T-cell (primary cell): ENCODE results near the gene ADAM10. TPM values are rescaled to one million over a fixed set of nuclear protein-coding genes. Genes with fewer than 3 reads are reported as not detected.
A peak's percentile ranks its signal among the peaks of the same experiment; 100 is the strongest.
"Not testable (repeated sequence)": the region's sequence is repeated elsewhere in the genome, so short reads cannot be mapped to it uniquely, and the experiment has no call there.

Experiments
- ATAC-seq, 4 experiments: fragments of 200-7000 bp in 3 of 4; fragments of 150-1000 bp in 1 of 4; cut with Tn5 transposase; replicated peaks in 1 of 4; 1 replicate in 3 of 4; 2 replicates in 1 of 4; pipeline ENCODE4 v1.10.0; 2021; ENCODE audit warnings: moderate library complexity in 3 of 4, mild to moderate bottlenecking in 2 of 4, moderate number of reproducible peaks in 1 of 4
- CTCF ChIA-PET, 2 donors: fragments of 300-600 bp; sonication (Branson Sonifier 250); formaldehyde crosslinking; loops; one replicate each; lab custom pipeline; 2022; ENCODE audit warnings: antibody characterized with exemption in 2 of 2; lab: Charles Lee
- POLR2A ChIA-PET, 2 donors: fragments of 300-600 bp; sonication (Branson Sonifier 250); formaldehyde crosslinking; loops; one replicate each; lab custom pipeline; 2022; ENCODE audit warnings: antibody characterized with exemption in 2 of 2; lab: Charles Lee
- DNase-seq, 35 experiments: peaks; one replicate each; pipeline versions ENCODE4 v3.0.0 to v3.0.0-alpha.2; 2013 to 2023
- H3K27ac ChIP-seq: one replicate; pipeline ENCODE4 v1.5.1; 2013; ENCODE audit warnings: low read length
- H3K27me3 ChIP-seq, 2 experiments: replicated peaks in 1 of 2; 1 replicate in 1 of 2; 2 replicates in 1 of 2; pipeline versions ENCODE4 v1.6.1 to v1.7.0; 2013; ENCODE audit warnings: low read length in 1 of 2, mixed read lengths in 1 of 2; ENCODE audit not compliant: control insufficient read depth in 2 of 2, insufficient read depth in 2 of 2; ENCODE audit errors: extremely low read depth in 1 of 2
- H3K36me3 ChIP-seq, 2 donors: 1 replicate in 1 of 2; 2 replicates in 1 of 2; pipeline versions ENCODE4 v1.6.1 to v1.7.0; 2013; ENCODE audit warnings: low read length in 1 of 2; ENCODE audit not compliant: control insufficient read depth in 2 of 2, insufficient read depth in 1 of 2; ENCODE audit errors: extremely low read depth in 1 of 2
- H3K4me1 ChIP-seq, 2 experiments: 1 replicate in 1 of 2; 2 replicates in 1 of 2; pipeline versions ENCODE4 v1.6.1 to v1.7.0; 2013; ENCODE audit warnings: low read length in 2 of 2, mixed read lengths in 1 of 2; ENCODE audit not compliant: insufficient read depth in 2 of 2, control insufficient read depth in 1 of 2; ENCODE audit errors: extremely low read depth in 1 of 2
- H3K4me3 ChIP-seq, 2 donors: 1 replicate in 1 of 2; 2 replicates in 1 of 2; pipeline versions ENCODE4 v1.5.1 to v1.7.0; 2013; ENCODE audit warnings: mild to moderate bottlenecking in 2 of 2, low read length in 1 of 2, moderate library complexity in 1 of 2; ENCODE audit not compliant: control insufficient read depth in 1 of 2; ENCODE audit errors: extremely low read depth in 1 of 2
- H3K9me3 ChIP-seq: 2 replicates; pipeline ENCODE4 v1.7.0; 2013
- H3K27ac Mint-ChIP-seq, 2 donors: one replicate each; pipeline ENCODE4 v1.8.0; 2020 to 2021; ENCODE audit warnings: mild to moderate bottlenecking in 2 of 2, mixed read lengths in 2 of 2
- H3K27me3 Mint-ChIP-seq, 2 donors: one replicate each; pipeline ENCODE4 v1.8.0; 2021 to 2022; ENCODE audit warnings: mixed read lengths in 2 of 2
- H3K36me3 Mint-ChIP-seq: one replicate; pipeline ENCODE4 v1.8.0; 2021; ENCODE audit warnings: mixed read lengths
- H3K4me1 Mint-ChIP-seq, 3 donors: one replicate each; pipeline ENCODE4 v1.8.0; 2020 to 2022; ENCODE audit warnings: mixed read lengths in 3 of 3, mild to moderate bottlenecking in 1 of 3
- H3K4me3 Mint-ChIP-seq, 3 donors: one replicate each; pipeline ENCODE4 v1.8.0; 2020 to 2022; ENCODE audit warnings: mild to moderate bottlenecking in 3 of 3, mixed read lengths in 3 of 3, moderate library complexity in 3 of 3
- H3K9me3 Mint-ChIP-seq, 3 donors: one replicate each; pipeline ENCODE4 v1.8.0; 2020 to 2022; ENCODE audit warnings: mixed read lengths in 3 of 3
- WGBS: methylation state at CpG from one replicate; pipeline ENCODE4 v1.1.5; 2013; ENCODE audit warnings: missing lambda C conversion rate; ENCODE audit not compliant: insufficient coverage; 5-methylcytosine and 5-hydroxymethylcytosine counted together
- total RNA-seq, 35 experiments: library from RNA in 6 of 35; stranded (reverse) in 6 of 35; fragments of 120-200 nt in 1 of 35; gene quantifications; one replicate each; pipeline versions ENCODE4 v1.2.1 to v1.2.4 and lab custom pipeline; 2013 to 2026

Gene ADAM10
- total RNA-seq, 5 donors from 2014 or later (not counting 1 experiment from before 2014, with no cell fraction given): 99.5 to 146 (median 113) TPM

GRCh38 chr15:58604455-58604923, 145.0 kb downstream of the ADAM10 start:
- 94% methylated on average over 2 of the region's 4 CpGs for WGBS
- H3K36me3 Mint-ChIP-seq: peaks cover 64% of the 10 kb centered on the region
- Histone ChIP-seq H3K27me3 (no peaks in the 10 kb centered on the region), H3K36me3 (peaks cover 0 to 7% of the 10 kb centered on the region in 2 donors), H3K4me3 (no peak overlapping the region), H3K27ac (no peak overlapping the region), H3K4me1 (peaks cover 0 to 3% of the 10 kb centered on the region in 2 experiments), H3K9me3 (no peaks in the 10 kb centered on the region)
- no peak for ATAC-seq
- peaks cover 21 to 24% (median 22%) of the 10 kb centered on the region in 3 donors for H3K4me1 Mint-ChIP-seq
- no peaks in the 10 kb centered on the region for H3K9me3 Mint-ChIP-seq
- H3K27me3 Mint-ChIP-seq: no peaks in the 10 kb centered on the region
- CTCF ChIA-PET: no interaction called here
- no peak for DNase-seq
- POLR2A ChIA-PET: no interaction called here
- H3K4me3 Mint-ChIP-seq: no peak overlapping the region
- no peak overlapping the region for H3K27ac Mint-ChIP-seq

- CTCF ChIA-PET, H3K27me3 Mint-ChIP-seq, H3K27ac Mint-ChIP-seq, H3K4me3 ChIP-seq, DNase-seq, H3K9me3 ChIP-seq, ATAC-seq, H3K27ac ChIP-seq, H3K9me3 Mint-ChIP-seq, H3K36me3 ChIP-seq, H3K27me3 ChIP-seq, H3K4me1 ChIP-seq, H3K4me3 Mint-ChIP-seq: not testable (repeated sequence)
- peaks cover 62% of the 10 kb centered on the region for H3K36me3 Mint-ChIP-seq
- WGBS: 98% methylated on average over 7 of the region's 8 CpGs
- peaks cover 16 to 19% (median 17%) of the 10 kb centered on the region in 3 donors for H3K4me1 Mint-ChIP-seq
- POLR2A ChIA-PET: interaction anchor here in 1 of 2 donors (0.7 kb wide), 1 partner anchor 142 kb away, joined by 17 read pairs; no protein-coding TSS in a partner anchor
Measured at GRCh38 chr15:58603927-58604326, 145.6 kb downstream of the ADAM10 start.

GRCh38 chr15:58602823-58603222, 146.7 kb downstream of the ADAM10 start:
- Mint-ChIP-seq H3K36me3 (peaks cover 61% of the 10 kb centered on the region), H3K27me3 (no peaks in the 10 kb centered on the region), H3K27ac (no peak overlapping the region), H3K4me3 (no peak overlapping the region), H3K4me1 (peaks cover 5 to 11% (median 7%) of the 10 kb centered on the region in 3 donors), H3K9me3 (no peaks in the 10 kb centered on the region)
- ChIA-PET CTCF (no interaction called here), POLR2A (no interaction called here)
- Histone ChIP-seq H3K27ac (no peak overlapping the region), H3K36me3 (peaks cover 0 to 12% of the 10 kb centered on the region in 2 donors), H3K27me3 (no peaks in the 10 kb centered on the region), H3K4me3 (no peak overlapping the region), H3K9me3 (no peaks in the 10 kb centered on the region), H3K4me1 (peaks cover 0 to 3% of the 10 kb centered on the region in 2 experiments)
- WGBS: no CpG with 5 or more reads among the region's 2 CpGs
- ATAC-seq (no peak), DNase-seq (no peak)

- Mint-ChIP-seq H3K4me3 (no peak overlapping the region), H3K36me3 (peaks cover 56% of the 10 kb centered on the region), H3K27me3 (no peaks in the 10 kb centered on the region), H3K27ac (peak overlapping the region; percentile 6 to 55), H3K9me3 (no peaks in the 10 kb centered on the region), H3K4me1 (peaks cover 0 to 4% (median 0%) of the 10 kb centered on the region in 3 donors)
- peaks cover 0 to 16% of the 10 kb centered on the region in 2 donors for H3K36me3 ChIP-seq
- ChIA-PET POLR2A (no interaction called here), CTCF (no interaction called here)
- no CpG with 5 or more reads among the region's 4 CpGs for WGBS
- H3K27me3 ChIP-seq: no peaks in the 10 kb centered on the region
- no peak for ATAC-seq
- H3K9me3 ChIP-seq: no peaks in the 10 kb centered on the region
- no peak overlapping the region for H3K27ac ChIP-seq
- no peaks in the 10 kb centered on the region for H3K4me1 ChIP-seq
- no peak overlapping the region for H3K4me3 ChIP-seq
- DNase-seq: no peak
Measured at GRCh38 chr15:58598829-58599210, 150.7 kb downstream of the ADAM10 start.

GRCh38 chr15:58597943-58598828, 151.3 kb downstream of the ADAM10 start:
- peaks cover 0 to 4% (median 0%) of the 10 kb centered on the region in 3 donors for H3K4me1 Mint-ChIP-seq
- POLR2A ChIA-PET: no interaction called here
- H3K4me3 Mint-ChIP-seq: no peak overlapping the region
- H3K27ac ChIP-seq: peak overlapping the region; percentile 14
- no peaks in the 10 kb centered on the region for H3K9me3 Mint-ChIP-seq
- peaks cover 0 to 16% of the 10 kb centered on the region in 2 donors for H3K36me3 ChIP-seq
- ATAC-seq (no peak), DNase-seq (no peak)
- no peaks in the 10 kb centered on the region for H3K9me3 ChIP-seq
- no peaks in the 10 kb centered on the region for H3K27me3 ChIP-seq
- H3K36me3 Mint-ChIP-seq: peaks cover 55% of the 10 kb centered on the region
- H3K4me1 ChIP-seq: no peaks in the 10 kb centered on the region
- 88% methylated on average over 1 of the region's 4 CpGs for WGBS
- no peak overlapping the region for H3K27ac Mint-ChIP-seq
- no peak overlapping the region for H3K4me3 ChIP-seq
- no peaks in the 10 kb centered on the region for H3K27me3 Mint-ChIP-seq
- CTCF ChIA-PET: no interaction called here

- Mint-ChIP-seq H3K27ac (peak overlapping the region in 1 of 2 donors; percentile 34), H3K36me3 (peaks cover 44% of the 10 kb centered on the region), H3K27me3 (no peaks in the 10 kb centered on the region), H3K9me3 (no peaks in the 10 kb centered on the region), H3K4me3 (no peak overlapping the region), H3K4me1 (peaks cover 0 to 4% (median 0%) of the 10 kb centered on the region in 3 donors)
- Histone ChIP-seq H3K4me3 (no peak overlapping the region), H3K27ac (no peak overlapping the region), H3K9me3 (no peaks in the 10 kb centered on the region), H3K4me1 (no peaks in the 10 kb centered on the region), H3K36me3 (peaks cover 0 to 16% of the 10 kb centered on the region in 2 donors), H3K27me3 (no peaks in the 10 kb centered on the region)
- 83% methylated on average over 1 of the region's 3 CpGs for WGBS
- no peak for ATAC-seq
- POLR2A ChIA-PET: interaction anchor here (0.5 to 0.7 kb wide), 4 partner anchors 13 to 165 kb away, joined by 3 to 5 read pairs (median 4); no protein-coding TSS in a partner anchor
- no peak for DNase-seq
- CTCF ChIA-PET: interaction anchor here (0.7 kb wide), 2 partner anchors 150 to 534 kb away, joined by 3 read pairs; no protein-coding TSS in a partner anchor
Measured at GRCh38 chr15:58595516-58596263, 153.8 kb downstream of the ADAM10 start.
